GM18508 (cell line): ENCODE results near the gene PUS10.
"Not testable (repeated sequence)": the region's sequence is repeated elsewhere in the genome, so short reads cannot be mapped to it uniquely, and the experiment has no call there.

Source experiments
- ATAC-seq: cut with Tn5 transposase; IDR thresholded peaks from one replicate; pipeline ENCODE4 v1.9.1; 2021; ENCODE audit warnings: moderate number of reproducible peaks; ENCODE audit not compliant: insufficient read depth, unreplicated experiment

The PUS10 gene, protein sequence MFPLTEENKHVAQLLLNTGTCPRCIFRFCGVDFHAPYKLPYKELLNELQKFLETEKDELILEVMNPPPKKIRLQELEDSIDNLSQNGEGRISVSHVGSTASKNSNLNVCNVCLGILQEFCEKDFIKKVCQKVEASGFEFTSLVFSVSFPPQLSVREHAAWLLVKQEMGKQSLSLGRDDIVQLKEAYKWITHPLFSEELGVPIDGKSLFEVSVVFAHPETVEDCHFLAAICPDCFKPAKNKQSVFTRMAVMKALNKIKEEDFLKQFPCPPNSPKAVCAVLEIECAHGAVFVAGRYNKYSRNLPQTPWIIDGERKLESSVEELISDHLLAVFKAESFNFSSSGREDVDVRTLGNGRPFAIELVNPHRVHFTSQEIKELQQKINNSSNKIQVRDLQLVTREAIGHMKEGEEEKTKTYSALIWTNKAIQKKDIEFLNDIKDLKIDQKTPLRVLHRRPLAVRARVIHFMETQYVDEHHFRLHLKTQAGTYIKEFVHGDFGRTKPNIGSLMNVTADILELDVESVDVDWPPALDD

DNA sequence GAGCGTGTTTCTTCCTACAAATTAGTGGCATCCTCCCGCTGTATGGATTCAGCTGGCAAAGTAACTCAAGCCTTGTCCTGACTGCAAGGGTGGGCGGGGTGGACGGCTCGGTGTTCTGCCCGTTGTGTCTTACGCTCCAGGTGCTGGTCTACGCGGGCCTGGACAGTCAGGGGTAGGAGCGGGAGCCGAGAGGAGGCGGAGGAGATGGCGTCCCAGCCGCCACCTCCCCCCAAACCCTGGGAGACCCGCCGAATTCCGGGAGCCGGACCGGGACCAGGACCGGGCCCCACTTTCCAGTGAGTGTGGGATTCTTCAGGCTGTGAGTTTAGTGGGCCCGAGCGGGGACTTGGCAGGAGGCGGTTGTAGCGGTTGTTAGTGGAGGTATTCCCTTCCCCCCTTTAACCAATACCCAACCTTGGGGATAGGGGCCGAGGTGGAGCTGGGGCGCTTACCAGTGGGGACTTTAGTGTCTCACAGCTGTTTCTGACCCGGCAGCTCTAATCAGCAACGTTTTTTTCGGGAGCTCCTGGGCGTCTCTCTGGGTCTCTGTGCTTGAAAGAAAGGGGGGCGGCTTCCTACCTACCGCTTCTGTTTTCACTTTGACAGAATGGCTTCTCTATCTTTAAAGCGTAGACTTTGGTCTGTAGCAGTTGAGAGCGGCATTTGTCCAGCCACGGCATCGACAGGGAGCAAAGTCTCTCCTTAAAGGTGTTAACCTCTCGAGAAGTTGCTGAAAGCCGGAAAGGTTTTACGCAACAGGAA lies at the start of gene PUS10, which contains the start of gene PEX13:
PUS10 (minus strand) TSS at position 700 of the 762 bp plus-strand sequence. CDS start 6,365 bp downstream, outside the sequence.
PEX13 (plus strand) TSS at position 165 of the 762 bp plus-strand sequence; CDS start at position 205, 40 bp downstream.
- no peak for ATAC-seq

DNA sequence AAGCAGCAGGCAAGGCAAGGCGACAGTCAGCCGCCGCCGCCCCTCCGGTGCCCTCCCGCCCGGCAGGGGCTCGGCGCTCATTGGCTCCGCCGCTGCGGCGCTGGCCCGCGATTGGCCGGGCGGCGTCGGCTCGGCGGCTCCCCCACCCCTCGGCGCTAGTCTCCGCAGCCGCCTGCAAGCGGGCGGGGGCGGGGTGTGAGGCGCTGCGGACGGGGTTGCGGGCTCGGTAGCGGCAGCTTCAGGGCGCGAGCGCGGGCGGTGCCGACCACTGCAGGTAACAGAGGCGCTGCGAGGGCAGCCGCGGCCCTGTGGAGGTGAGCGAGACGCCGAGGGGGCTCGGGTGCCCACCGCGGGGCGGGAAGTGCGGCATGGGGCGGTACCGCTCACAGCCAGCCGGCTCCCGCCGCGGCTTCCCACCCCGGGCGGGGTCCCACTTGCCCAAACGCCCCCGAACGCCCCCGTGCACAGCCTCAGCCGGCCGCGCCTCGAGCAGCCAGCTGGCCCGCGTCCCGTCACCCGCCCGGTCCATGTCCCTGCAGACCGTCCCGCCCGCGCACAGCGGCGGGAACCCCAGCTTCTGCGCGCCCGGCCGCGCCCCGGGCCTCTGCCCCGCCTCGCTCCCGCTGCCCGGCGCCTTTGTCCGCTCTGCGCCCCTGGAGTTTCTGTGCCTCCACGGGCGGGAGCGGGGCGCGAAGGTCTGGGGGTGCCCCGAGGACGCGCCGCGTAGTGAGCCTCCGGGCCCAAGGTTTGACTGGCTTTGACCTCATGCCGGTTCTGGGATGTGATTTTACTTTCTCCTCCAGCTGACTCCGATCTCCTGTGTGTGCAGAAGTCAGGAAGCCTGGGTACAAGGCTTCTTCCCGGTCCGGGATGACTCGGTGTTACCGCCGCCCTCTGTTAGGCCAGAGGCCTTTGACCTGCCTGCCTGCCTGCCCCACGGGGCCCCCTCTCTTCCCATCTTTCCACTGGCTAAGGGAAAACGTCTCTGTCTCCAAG lies 48.0 kb upstream of the PUS10 start, which contains the start of gene SANBR:
SANBR (plus strand) TSS at position 158 of the 996 bp plus-strand sequence. CDS start 4,480 bp downstream, outside the sequence.
- peak; percentile 74 for ATAC-seq

DNA sequence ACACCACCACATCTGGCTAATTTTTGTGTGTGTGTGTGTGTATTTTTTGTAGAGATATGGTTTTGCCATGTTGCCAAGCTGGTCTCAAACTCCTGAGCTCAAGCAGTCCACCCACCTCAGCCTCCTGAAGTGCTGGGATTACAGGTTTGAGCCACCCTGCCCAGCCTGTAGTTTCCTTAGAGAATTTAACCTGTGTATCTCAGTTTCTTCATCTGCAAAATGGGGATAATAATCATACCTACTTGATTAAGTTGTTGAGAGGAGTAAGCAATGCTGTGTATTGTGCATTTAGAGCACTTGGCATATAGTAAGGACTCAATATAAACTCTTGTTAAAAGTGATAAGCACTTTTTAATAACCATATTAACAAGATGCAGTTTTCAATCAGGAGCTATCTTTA lies 41.3 kb upstream of the PUS10 start:
- ATAC-seq = no peak

GRCh38 chr2:61057562-61057961 lies 39.5 kb upstream of the PUS10 start:
- no peak for ATAC-seq

DNA sequence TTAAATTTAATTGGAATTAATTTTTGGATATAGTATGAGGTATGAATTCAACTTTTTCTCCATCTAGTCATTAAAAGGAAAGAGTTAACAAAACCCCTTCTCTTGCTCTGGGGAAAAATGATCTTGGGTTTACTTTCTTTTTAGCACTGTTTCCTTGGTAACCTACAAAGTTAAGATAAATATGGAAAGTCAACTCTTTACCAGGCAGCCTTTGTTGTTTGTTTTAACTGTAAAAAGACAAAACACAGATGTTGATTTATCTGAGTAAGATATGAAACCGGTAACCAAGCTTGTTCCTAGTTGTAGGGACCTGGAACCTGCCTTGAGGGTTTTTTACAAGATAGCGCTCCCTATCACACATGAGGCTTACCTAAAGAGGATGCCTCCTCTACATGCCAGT lies 37.5 kb upstream of the PUS10 start:
- no peak for ATAC-seq

- ATAC-seq = no peak
Measured at GRCh38 chr2:61045999-61046398, 27.9 kb upstream of the PUS10 start.

- no peak for ATAC-seq
Measured at GRCh38 chr2:61045226-61045625, 27.2 kb upstream of the PUS10 start.

DNA sequence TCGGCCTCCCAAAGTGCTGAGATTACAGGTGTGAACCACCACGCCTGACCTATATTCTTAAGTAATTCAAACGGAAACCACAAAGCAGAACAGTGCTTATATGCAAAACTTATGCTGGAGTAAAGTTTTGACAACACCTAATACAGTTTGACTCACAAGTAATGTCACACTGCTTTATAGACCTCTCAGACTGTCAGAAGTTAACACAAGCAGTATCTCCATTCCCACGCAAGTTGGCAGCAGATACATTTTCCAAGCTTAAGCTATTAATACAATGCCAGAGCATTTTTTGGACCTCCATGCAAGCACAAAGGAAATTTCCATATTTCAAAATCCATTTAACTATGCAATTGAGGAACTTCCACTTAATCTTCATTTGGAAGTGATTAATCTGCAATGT lies 26.6 kb upstream of the PUS10 start:
- ATAC-seq = no peak

DNA sequence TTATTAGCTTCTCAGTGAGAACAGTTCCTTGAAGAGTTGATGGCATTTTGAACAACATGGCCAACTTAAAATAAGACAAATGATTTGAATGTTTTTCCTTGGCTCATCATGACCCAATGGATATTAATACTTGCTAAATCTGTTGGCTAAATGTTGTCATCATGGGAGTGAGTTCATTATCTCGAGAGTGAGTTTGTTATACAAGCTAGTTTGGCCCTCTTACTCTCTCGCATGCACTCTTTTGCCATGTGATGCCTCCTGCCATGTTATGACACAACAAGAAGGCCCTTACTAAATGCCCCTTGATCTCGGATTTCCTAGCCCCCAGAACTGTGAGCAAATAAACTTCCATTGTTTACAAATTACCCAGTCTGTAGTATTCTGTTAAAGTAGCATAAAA lies 24.8 kb upstream of the PUS10 start:
- ATAC-seq = no peak

GRCh38 chr2:61036643-61037042 lies 18.6 kb upstream of the PUS10 start:
- not testable (repeated sequence) for ATAC-seq

GRCh38 chr2:61034592-61034991 lies 16.5 kb upstream of the PUS10 start:
- not testable (repeated sequence) for ATAC-seq

- ATAC-seq = no peak
Measured at GRCh38 chr2:61029533-61029932, 11.5 kb upstream of the PUS10 start.

GRCh38 chr2:61023670-61024069 lies 5.6 kb upstream of the PUS10 start:
- ATAC-seq = no peak

DNA sequence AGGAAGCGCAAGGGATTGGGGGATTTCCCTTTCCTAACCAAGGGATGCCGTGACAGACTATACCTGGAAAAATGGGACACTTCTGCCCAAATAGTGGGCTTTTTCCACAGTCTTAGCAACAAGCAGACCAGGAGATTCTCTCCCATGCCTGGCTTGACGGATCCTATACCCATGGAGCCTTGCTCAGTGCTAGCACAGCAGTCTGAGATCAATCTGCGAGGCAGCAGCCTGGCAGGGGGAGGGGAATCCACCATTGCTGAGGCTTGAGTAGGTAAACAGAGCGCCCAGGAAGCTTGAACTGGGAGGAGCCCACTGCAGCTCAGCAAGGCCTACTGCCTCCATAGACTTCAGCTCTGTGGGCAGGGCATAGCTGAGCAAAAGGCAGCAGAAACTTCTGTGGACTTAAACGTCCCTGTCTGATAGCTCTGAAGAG lies 3.2 kb upstream of the PUS10 start:
- no peak for ATAC-seq

DNA sequence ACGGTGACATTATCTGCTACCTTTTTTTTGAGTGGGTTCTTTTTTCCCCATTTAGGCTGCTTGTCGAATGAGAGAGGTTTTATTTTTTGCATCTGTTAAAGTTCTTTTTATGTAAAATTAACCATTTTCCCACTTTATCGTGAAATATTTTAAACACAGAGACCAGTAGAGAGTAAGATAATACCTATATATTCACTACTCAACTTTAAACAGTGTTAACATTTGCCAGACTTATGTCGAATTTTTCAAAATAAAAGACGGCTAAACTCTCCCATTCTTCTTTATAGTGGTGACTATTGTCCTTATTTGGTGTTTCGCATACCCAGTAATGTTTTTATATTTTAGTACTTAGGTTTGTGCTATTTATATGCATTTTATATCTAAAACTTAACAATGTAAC lies 743 bp upstream of the PUS10 start:
- ATAC-seq = no peak

DNA sequence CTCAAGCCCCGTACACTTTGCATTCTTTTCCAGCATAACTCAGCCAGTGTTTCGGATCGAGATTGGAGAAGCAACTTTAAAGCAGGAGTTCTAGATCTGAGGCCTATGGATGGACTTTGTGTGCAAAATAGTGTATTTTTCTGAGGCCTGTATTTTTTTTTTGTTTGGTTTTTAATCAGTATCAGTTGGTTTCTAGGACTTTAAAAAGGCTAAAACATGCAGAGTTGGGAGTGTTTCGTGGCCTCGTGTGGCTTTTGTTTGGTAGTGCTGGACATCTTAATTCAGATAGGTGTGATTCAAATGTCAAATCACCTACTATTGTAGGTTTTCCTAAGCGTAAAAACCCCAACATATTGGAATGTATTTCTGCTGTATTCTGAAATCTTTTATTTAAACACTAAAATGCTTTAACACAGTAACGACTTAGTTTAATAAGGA lies 282 bp upstream of the PUS10 start:
- no peak for ATAC-seq

GRCh38 chr2:61017003-61017555 lies 976 bp downstream of the PUS10 start:
- ATAC-seq = no peak

DNA sequence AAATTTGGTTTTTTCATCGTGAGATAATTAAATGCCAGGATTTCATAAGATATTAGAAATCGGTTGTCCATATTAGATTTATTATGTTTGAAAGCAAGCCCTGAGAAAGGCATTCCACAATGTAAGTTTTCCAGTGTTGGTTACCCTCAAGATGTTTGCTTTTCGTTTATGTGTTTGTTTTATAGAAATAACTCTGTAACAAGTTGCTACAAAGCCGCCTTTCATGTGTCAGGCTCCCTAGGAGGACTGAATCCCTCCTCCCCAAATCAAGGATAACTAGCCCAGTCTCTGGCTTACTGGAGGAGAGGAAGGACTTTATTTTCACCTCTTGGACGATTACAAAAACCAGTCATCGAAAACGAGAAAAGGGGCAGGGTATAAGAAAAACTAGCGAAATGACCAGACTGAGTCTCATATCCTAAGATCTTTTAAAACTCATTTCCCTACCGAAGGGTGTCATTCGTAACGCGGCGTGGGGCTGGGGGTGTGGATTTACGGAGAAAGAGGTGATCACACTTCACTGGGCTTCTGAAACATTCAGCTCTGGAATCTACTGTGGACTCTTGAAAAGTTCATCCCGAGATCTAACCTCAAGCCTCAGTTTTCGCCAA lies 1.6 kb downstream of the PUS10 start:
- ATAC-seq = no peak

GRCh38 chr2:61015976-61016375 lies 2.1 kb downstream of the PUS10 start:
- ATAC-seq = no peak
